HCT116 (cell line): ENCODE measurements around the gene GABPB2.

Experiments used
- CEBPB ChIP-seq: IDR thresholded peaks from 2 replicates; pipeline ENCODE4 v1.6.1; 2012; ENCODE audit warnings: low read depth
- CTCF ChIP-seq, 3 experiments: fragments of 200-600 bp in 1 of 3; sonication (generic) in 1 of 3; IDR thresholded peaks in 2 of 3; conservative IDR thresholded peaks in 1 of 3; 2 replicates each; pipeline ENCODE4 v1.5.1; 2012 to 2017; ENCODE audit warnings: low read depth in 2 of 3, low read length in 2 of 3, antibody characterized with exemption in 1 of 3, borderline replicate concordance in 1 of 3, control low read depth in 1 of 3, mild to moderate bottlenecking in 1 of 3, mixed read lengths in 1 of 3, mixed run types in 1 of 3, moderate library complexity in 1 of 3; ENCODE audit not compliant: insufficient read depth in 1 of 3
- POLR2A ChIP-seq: IDR thresholded peaks from 2 replicates; pipeline ENCODE4 v1.7.0; 2011; ENCODE audit warnings: borderline replicate concordance; ENCODE audit not compliant: insufficient read depth, insufficient read length; ENCODE audit errors: extremely low read depth
- POLR2AphosphoS5 ChIP-seq: IDR thresholded peaks from 2 replicates; pipeline ENCODE4 v1.6.1; 2011; ENCODE audit warnings: mild to moderate bottlenecking, low read depth, low read length, moderate library complexity
- RAD21 ChIP-seq: IDR thresholded peaks from 2 replicates; pipeline ENCODE4 v1.6.1; 2012; ENCODE audit warnings: low read depth, mild to moderate bottlenecking
- ZBTB33 ChIP-seq: IDR thresholded peaks from 2 replicates; pipeline ENCODE4 v1.6.1; 2011; ENCODE audit warnings: mild to moderate bottlenecking, low read length, moderate library complexity; ENCODE audit not compliant: insufficient replicate concordance; ENCODE audit errors: extremely low read depth
- TF ChIP-seq, protein P1 (sequence below): IDR thresholded peaks from 2 replicates; pipeline ENCODE4 v1.6.1; 2012; ENCODE audit warnings: low read depth
- TF ChIP-seq, protein P2 (sequence below): IDR thresholded peaks from 2 replicates; pipeline ENCODE4 v1.6.1; 2012
- TF ChIP-seq, protein P3 (sequence below): IDR thresholded peaks from 2 replicates; pipeline ENCODE4 v1.6.1; 2012

GRCh38 chr1:151164732-151165280 lies 94.2 kb downstream of the GABPB2 start:
- TF ChIP-seq CTCF (IDR thresholded peaks at IDR 0.05 in 2 of 3, conservative IDR thresholded peaks at IDR 0.05 in 1 of 3; ENCODE audit: borderline replicate concordance in 1 of 3, insufficient read depth in 1 of 3, low read depth in 2 of 3, low read length in 2 of 3): no peak
- TF ChIP-seq, protein P1, sequence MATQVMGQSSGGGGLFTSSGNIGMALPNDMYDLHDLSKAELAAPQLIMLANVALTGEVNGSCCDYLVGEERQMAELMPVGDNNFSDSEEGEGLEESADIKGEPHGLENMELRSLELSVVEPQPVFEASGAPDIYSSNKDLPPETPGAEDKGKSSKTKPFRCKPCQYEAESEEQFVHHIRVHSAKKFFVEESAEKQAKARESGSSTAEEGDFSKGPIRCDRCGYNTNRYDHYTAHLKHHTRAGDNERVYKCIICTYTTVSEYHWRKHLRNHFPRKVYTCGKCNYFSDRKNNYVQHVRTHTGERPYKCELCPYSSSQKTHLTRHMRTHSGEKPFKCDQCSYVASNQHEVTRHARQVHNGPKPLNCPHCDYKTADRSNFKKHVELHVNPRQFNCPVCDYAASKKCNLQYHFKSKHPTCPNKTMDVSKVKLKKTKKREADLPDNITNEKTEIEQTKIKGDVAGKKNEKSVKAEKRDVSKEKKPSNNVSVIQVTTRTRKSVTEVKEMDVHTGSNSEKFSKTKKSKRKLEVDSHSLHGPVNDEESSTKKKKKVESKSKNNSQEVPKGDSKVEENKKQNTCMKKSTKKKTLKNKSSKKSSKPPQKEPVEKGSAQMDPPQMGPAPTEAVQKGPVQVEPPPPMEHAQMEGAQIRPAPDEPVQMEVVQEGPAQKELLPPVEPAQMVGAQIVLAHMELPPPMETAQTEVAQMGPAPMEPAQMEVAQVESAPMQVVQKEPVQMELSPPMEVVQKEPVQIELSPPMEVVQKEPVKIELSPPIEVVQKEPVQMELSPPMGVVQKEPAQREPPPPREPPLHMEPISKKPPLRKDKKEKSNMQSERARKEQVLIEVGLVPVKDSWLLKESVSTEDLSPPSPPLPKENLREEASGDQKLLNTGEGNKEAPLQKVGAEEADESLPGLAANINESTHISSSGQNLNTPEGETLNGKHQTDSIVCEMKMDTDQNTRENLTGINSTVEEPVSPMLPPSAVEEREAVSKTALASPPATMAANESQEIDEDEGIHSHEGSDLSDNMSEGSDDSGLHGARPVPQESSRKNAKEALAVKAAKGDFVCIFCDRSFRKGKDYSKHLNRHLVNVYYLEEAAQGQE: no peak
- TF ChIP-seq ZBTB33: no peak
- TF ChIP-seq POLR2AphosphoS5: no peak
- TF ChIP-seq CEBPB: no peak
- no peak for TF ChIP-seq POLR2A
- TF ChIP-seq, protein P2, sequence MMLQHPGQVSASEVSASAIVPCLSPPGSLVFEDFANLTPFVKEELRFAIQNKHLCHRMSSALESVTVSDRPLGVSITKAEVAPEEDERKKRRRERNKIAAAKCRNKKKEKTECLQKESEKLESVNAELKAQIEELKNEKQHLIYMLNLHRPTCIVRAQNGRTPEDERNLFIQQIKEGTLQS: no peak
- TF ChIP-seq RAD21: no peak
- TF ChIP-seq, protein P3, sequence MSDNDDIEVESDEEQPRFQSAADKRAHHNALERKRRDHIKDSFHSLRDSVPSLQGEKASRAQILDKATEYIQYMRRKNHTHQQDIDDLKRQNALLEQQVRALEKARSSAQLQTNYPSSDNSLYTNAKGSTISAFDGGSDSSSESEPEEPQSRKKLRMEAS: no peak
